Tibial nerve (tissue), 4 donors: ENCODE results near the gene PAIP2.

Source experiments
- EP300 ChIP-seq, 2 donors: sonication (generic); formaldehyde crosslinking; IDR thresholded peaks; one replicate each; pipeline ENCODE4 v1.6.1; 2017; ENCODE audit warnings: antibody characterized with exemption in 2 of 2, mild to moderate bottlenecking in 1 of 2
- POLR2A ChIP-seq, 2 donors: fragments of 450-650 bp; IDR thresholded peaks; one replicate each; pipeline ENCODE4 v1.6.1; 2017; ENCODE audit warnings: antibody characterized with exemption in 2 of 2, mild to moderate bottlenecking in 2 of 2, moderate library complexity in 2 of 2
- TF ChIP-seq, protein P1 (sequence below), 5 experiments: fragments of 200-600 bp in 3 of 5; fragments of 450-650 bp in 2 of 5; sonication (generic) in 3 of 5; IDR thresholded peaks; one replicate each; pipeline ENCODE4 v1.5.1; 2016 to 2019; ENCODE audit warnings: antibody characterized with exemption in 5 of 5, mild to moderate bottlenecking in 3 of 5, moderate library complexity in 2 of 5

DNA sequence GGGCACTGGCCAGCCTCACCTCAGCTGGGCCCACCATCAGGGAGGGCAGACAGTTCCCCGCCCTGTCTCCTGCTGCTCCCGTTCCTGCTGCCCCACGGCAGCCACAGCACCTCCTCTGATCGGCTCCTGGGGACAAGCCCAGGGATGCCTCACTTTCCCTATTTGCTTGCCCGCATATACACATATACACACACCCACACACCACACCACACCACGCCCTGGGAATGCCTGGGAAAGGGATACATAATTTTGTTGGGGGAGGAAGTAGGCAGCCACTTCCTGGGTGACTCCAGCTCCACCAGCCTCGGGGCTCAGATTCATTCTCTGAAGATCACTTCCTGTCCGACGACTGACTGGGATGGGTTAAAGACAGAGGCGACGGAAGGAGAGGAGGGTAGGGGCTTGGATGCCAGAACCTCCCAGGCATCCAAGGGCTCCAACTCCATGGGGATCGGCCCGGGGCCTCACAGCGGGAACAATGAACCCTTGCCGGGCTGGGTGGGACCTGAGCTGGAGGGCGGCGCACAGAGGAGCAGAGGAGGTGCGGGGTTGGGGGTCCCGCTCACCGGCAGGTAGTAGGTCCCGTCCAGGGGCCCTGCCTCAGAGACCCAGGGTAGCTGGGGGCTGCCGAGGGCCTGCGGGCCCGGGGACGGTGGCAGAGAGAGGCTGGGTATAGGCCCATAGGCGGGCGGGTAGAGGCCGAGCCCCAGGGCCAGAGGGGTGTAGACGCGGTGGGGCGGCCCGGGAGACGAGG, 50.1 kb downstream of the PAIP2 start:
- TF ChIP-seq EP300 (IDR thresholded peaks at IDR 0.05) (no peak), POLR2A (IDR thresholded peaks at IDR 0.05) (no peak)
- TF ChIP-seq, protein P1, sequence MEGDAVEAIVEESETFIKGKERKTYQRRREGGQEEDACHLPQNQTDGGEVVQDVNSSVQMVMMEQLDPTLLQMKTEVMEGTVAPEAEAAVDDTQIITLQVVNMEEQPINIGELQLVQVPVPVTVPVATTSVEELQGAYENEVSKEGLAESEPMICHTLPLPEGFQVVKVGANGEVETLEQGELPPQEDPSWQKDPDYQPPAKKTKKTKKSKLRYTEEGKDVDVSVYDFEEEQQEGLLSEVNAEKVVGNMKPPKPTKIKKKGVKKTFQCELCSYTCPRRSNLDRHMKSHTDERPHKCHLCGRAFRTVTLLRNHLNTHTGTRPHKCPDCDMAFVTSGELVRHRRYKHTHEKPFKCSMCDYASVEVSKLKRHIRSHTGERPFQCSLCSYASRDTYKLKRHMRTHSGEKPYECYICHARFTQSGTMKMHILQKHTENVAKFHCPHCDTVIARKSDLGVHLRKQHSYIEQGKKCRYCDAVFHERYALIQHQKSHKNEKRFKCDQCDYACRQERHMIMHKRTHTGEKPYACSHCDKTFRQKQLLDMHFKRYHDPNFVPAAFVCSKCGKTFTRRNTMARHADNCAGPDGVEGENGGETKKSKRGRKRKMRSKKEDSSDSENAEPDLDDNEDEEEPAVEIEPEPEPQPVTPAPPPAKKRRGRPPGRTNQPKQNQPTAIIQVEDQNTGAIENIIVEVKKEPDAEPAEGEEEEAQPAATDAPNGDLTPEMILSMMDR (IDR thresholded peaks at IDR 0.05) = no peak
